Measurements from ENCODE around the gene DNPH1. TPM values are rescaled to one million over a fixed set of nuclear protein-coding genes. Genes with fewer than 3 reads are reported as not detected.

The DNPH1 gene
- total RNA-seq, 1 donor from 2014 or later: 39.1 TPM

- DNase-seq (ENCODE audit: low spot score in 2 of 2): no peak
- intact Hi-C loops (cut with DNase I): no loop called here
- no peak overlapping the region for H3K27ac ChIP-seq
- H3K9me3 ChIP-seq: no peaks in the 10 kb centered on the region
- no peak for TF ChIP-seq CTCF (IDR thresholded peaks at IDR 0.05)
- no peaks in the 10 kb centered on the region for H3K36me3 ChIP-seq
- H3K27me3 ChIP-seq: no peaks in the 10 kb centered on the region
- H3K4me3 ChIP-seq: no peak overlapping the region
- peaks cover 3 to 6% of the 10 kb centered on the region in 2 donors for H3K4me1 ChIP-seq
Measured at GRCh38 chr6:43243664-43244321, 14.5 kb upstream of the DNPH1 start.

GRCh38 chr6:43242908-43243663 lies 13.8 kb upstream of the DNPH1 start, which contains the start of gene TTBK1:
TTBK1 (plus strand) TSS chr6:43243481; CDS start chr6:43246661, 3,180 bp downstream.
- no peaks in the 10 kb centered on the region for H3K36me3 ChIP-seq
- no peak for DNase-seq (ENCODE audit: low spot score in 2 of 2)
- no peaks in the 10 kb centered on the region for H3K9me3 ChIP-seq
- TF ChIP-seq CTCF (IDR thresholded peaks at IDR 0.05): no peak
- peaks cover 3 to 6% of the 10 kb centered on the region in 2 donors for H3K4me1 ChIP-seq
- H3K4me3 ChIP-seq: no peak within 1 kb of the TSS
- intact Hi-C loops (cut with DNase I): no loop called here
- no peaks in the 10 kb centered on the region for H3K27me3 ChIP-seq
- no peak within 1 kb of the TSS for H3K27ac ChIP-seq

GRCh38 chr6:43241446-43241845 lies 12.2 kb upstream of the DNPH1 start:
- Histone ChIP-seq H3K4me3 (no peak overlapping the region), H3K27me3 (no peaks in the 10 kb centered on the region), H3K36me3 (no peaks in the 10 kb centered on the region), H3K9me3 (no peaks in the 10 kb centered on the region), H3K4me1 (no peaks in the 10 kb centered on the region), H3K27ac (no peak overlapping the region)
- intact Hi-C loops (cut with DNase I): no loop called here
- TF ChIP-seq CTCF (IDR thresholded peaks at IDR 0.05): no peak
- DNase-seq (ENCODE audit: low spot score in 2 of 2): no peak

- intact Hi-C loops (cut with DNase I): no loop called here
- Histone ChIP-seq H3K27ac (no peak overlapping the region), H3K4me3 (no peak overlapping the region), H3K36me3 (no peaks in the 10 kb centered on the region), H3K4me1 (no peaks in the 10 kb centered on the region), H3K9me3 (no peaks in the 10 kb centered on the region), H3K27me3 (no peaks in the 10 kb centered on the region)
- no peak for TF ChIP-seq CTCF (IDR thresholded peaks at IDR 0.05)
- no peak for DNase-seq (ENCODE audit: low spot score in 2 of 2)
Measured at GRCh38 chr6:43240950-43241349, 11.7 kb upstream of the DNPH1 start.

- Histone ChIP-seq H3K27me3 (no peaks in the 10 kb centered on the region), H3K4me3 (no peak overlapping the region), H3K27ac (no peak overlapping the region), H3K4me1 (no peaks in the 10 kb centered on the region), H3K9me3 (no peaks in the 10 kb centered on the region), H3K36me3 (no peaks in the 10 kb centered on the region)
- intact Hi-C loops (cut with DNase I): no loop called here
- no peak for DNase-seq (ENCODE audit: low spot score in 2 of 2)
- TF ChIP-seq CTCF (IDR thresholded peaks at IDR 0.05): no peak
Measured at GRCh38 chr6:43239054-43239453, 9.8 kb upstream of the DNPH1 start.

Measured in ascending aorta (tissue), 2 donors.